HG03108 (cell line): Measurements from ENCODE around the gene HACD3.
"Not testable (repeated sequence)": the region's sequence is repeated elsewhere in the genome, so short reads cannot be mapped to it uniquely, and the experiment has no call there.

Source experiments
- ATAC-seq: cut with Tn5 transposase; IDR thresholded peaks from one replicate; pipeline ENCODE4 v1.9.1; 2021; ENCODE audit warnings: moderate library complexity; ENCODE audit not compliant: unreplicated experiment

The HACD3 gene

DNA sequence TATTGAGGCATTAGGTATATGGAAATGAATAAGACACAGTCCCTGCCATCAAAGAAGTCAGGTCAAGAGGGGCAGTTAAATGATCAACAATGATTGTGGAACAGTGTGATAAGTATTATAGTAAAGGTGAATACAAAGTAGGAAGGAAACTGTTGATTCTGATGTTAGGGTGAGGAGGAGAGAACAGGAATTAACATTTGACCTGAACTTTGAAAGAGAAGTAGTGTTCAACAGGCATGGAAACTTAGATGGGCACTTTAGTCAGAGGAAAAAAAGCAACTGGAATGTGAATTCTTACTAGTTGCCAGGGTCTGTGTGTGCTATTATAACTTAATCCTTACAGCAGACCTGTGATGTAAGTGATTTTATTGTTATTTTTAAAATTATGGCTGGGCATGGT, 17.6 kb downstream of the HACD3 start:
- no peak for ATAC-seq

GRCh38 chr15:65549288-65549687, 19.0 kb downstream of the HACD3 start:
- not testable (repeated sequence) for ATAC-seq

GRCh38 chr15:65550681-65551098, 20.4 kb downstream of the HACD3 start:
- ATAC-seq, result no peak

GRCh38 chr15:65551183-65551582, 20.9 kb downstream of the HACD3 start:
- no peak for ATAC-seq

- not testable (repeated sequence) for ATAC-seq
These were observed 22.6 kb downstream of the HACD3 start for GRCh38 chr15:65552851-65553250.

- no peak for ATAC-seq
These were observed 23.4 kb downstream of the HACD3 start for GRCh38 chr15:65553691-65554090.

DNA sequence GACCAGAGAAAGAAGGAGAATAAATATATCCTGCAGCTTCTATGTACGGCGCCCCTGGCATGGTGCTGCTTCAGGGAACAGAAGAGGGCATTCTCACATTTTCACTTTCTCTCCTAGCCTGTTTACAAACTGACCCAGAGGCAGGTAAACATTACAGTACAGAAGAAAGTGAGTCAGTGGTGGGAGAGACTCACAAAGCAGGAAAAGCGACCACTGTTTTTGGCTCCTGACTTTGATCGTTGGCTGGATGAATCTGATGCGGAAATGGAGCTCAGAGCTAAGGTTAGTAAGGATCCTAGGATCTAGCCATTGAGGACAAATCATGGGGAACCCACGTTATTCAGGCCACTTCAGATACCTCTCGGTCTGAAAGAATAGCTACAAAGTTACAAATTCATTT, 26.4 kb downstream of the HACD3 start:
- no peak for ATAC-seq

- no peak for ATAC-seq
These were observed 28.1 kb downstream of the HACD3 start for GRCh38 chr15:65558336-65558735.

GRCh38 chr15:65558997-65559760, 28.9 kb downstream of the HACD3 start:
- no peak for ATAC-seq

GRCh38 chr15:65559941-65560340, 29.7 kb downstream of the HACD3 start:
- no peak for ATAC-seq

GRCh38 chr15:65561934-65562333, 31.7 kb downstream of the HACD3 start:
- no peak for ATAC-seq

GRCh38 chr15:65569728-65570127, 39.5 kb downstream of the HACD3 start:
- ATAC-seq, result no peak

DNA sequence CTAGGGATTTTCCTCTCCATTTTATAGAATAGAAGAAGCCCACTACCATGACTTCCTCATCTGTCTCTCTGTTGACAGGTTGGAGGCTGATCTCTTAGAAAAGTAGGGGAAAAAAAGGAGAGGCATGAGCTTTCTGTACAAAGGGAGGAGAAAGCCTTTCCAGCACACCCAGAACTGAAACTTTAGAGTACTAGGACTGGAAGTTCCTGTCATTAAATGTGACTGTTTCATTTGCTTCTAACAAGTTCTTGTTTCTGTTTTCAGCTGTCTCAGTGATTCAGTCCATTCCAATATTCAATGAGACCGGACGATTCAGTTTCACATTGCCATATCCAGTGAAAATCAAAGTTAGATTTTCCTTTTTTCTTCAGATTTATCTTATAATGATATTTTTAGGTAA, 41.7 kb downstream of the HACD3 start:
- no peak for ATAC-seq

GRCh38 chr15:65576664-65577063, 46.4 kb downstream of the HACD3 start:
- no peak for ATAC-seq

DNA sequence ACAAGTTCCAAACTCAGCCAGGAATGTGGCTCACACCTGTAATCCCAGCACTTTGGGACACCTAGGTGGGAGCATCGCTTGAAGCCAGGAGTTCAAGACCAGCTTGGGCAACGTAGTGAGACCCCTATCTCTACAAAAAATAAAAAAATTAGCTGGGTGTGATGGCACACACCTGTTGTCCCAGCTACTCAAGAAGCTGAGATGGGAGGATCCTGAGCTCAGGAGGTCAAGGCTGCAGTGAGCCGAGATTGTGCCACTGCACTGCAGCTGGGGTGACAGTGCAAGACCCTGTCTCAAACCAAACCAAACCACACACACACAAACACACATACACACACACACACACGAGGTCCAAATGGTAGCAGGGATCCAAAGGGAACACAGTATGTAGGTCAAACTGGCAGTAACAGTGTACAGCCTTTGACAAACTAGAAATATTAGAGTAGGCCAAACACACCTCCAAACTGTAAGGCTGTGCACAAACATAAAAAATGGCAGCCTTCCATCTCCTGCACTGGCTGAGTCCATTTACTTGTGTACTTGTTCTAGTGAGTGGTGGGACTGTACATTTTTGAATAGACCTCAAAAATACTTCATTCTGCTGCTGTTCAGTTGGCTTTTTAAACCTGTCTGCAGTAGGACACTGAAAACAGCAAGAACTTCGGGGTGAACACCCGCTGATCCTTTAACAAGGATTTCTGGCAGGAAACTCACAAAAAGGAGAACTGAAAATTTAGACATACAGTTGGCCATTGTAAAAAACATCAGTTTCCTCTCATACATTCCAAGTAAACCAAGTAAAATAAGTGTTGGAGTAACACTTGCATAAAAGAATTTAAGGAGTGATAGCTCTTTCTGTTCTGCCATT, 47.1 kb downstream of the HACD3 start:
- no peak for ATAC-seq

DNA sequence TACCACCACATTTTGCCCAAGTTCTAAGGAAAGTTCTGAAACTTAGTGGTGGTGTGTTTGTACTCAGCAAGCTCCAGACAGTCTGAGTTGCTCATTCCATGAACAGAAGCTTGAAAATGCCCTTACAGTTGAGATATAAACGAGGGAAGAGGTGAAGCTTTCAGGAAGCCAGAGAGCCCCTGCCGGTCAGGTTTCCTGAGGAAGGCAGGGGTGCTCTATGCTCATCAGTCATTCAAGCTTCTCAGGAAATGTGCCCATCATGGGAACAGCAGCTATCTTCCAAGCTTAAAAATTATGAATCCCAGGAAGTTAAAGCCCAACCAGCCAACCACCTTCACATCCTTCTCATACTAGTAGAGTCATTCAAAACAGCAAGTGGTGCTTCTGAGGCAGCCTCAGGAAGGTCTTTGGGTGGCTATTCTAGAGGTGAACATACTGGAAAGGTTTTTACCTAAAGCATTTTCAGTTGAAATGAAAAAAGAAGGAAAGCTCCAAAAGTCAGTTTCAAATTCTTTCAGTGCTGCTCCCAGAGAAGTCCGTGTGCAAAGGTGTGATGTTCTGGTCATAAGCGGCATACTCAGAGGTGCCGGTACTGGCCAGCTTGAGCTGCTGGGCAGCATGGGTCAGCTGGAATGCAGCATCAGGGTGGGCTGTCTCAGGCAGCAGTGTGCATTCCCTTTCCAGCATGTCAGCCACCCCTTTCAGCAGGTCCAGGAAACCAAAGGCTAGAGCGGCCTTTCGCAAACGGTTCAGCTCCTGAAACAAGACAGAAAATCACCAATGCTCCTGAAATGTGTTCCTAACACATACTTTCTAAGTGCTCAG, 48.9 kb downstream of the HACD3 start:
- no peak for ATAC-seq

DNA sequence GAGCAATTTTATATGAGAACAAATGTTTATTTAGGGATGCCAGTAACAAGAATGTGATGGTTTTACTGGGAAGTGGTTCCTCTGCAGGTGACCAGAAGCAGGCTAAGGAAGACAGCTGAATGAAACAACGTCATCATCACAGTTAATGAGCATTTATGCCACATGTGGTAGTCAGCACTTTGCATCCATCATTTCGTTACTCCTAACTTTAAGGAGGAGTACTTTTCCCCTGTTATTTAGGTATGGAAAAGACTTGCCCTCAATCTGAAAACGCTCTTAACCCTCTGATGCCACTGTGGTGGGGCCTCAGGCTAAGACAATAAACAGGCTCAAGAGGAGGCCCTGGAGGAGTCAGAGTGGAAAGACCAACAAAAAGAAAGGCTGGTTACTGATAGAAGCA, 49.5 kb downstream of the HACD3 start:
- ATAC-seq, result no peak

DNA sequence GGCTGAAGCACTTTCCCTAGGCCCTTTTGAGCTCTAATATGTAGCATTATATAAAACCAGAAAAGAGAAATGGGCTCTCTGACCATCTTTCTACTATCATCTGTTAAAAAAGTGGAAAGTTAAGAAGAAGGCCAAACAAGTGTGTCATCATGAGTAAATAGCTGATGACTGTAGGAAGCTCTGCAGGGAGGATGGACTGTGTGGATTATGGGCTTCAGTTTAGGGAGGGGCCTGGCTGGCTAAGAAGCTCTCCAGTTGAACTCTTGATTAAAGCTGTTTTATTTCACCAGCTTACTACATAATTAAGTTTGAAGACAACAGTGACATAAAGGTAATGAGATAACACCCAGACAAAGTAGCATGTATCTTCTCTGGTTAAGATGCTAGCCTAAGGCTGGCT, 50.0 kb downstream of the HACD3 start:
- no peak for ATAC-seq

DNA sequence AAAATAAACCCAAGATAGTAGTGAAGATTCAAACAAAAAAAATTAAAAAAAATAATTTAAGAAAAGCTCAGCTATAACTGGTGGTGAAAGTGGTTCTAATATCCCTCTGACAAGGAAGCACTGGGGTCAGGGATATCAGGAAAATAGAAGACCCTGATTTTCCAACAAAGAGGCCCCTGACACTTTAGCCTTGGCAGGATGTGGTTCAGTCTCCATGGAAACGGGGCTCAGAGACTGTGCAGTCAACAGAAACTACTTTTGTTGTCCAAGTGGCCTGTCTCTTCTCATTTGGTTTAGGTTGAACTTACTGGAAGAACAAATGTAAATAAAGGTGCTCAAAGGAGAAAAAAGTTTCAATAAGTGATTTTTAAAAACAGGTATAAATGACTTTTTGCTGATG, 53.4 kb downstream of the HACD3 start:
- no peak for ATAC-seq

GRCh38 chr15:65584241-65584640, 54.0 kb downstream of the HACD3 start:
- no peak for ATAC-seq

DNA sequence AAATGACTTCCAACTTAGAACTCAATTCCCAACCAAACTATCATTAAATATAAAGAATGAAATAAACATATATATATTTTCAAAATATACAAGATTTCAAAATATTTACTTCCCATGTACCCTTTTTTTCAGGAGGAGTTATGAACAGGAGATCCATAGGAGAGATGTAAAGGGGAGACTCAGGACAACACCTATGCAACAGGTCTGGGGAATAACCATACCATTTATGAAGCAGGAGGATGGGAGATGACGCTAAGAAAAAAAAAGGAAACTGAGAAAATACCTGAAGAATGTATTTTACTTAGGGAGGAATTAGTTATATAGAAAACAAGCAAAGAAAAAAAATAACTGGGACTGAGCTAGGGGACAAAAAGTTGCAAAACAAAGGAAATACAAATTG, 56.8 kb downstream of the HACD3 start:
- no peak for ATAC-seq
